Chondrocyte (in vitro differentiated cells): Measurements from ENCODE around the gene SHISA9. TPM values are rescaled to one million over a fixed set of nuclear protein-coding genes. Genes with fewer than 3 reads are reported as not detected.

ENCODE experiments used
- DNase-seq: peaks from one replicate; pipeline ENCODE4 v3.0.0; 2021; ENCODE audit warnings: mixed read lengths, low spot score
- H3K27ac Mint-ChIP-seq: one replicate; pipeline ENCODE4 v1.8.0; 2021; ENCODE audit warnings: mild to moderate bottlenecking, moderate library complexity, mixed read lengths; ENCODE audit not compliant: unreplicated experiment
- H3K27me3 Mint-ChIP-seq: 2 replicates; pipeline ENCODE4 v1.8.0; 2021; ENCODE audit warnings: low read depth, mixed read lengths
- H3K36me3 Mint-ChIP-seq: 2 replicates; pipeline ENCODE4 v1.8.0; 2021; ENCODE audit warnings: low read depth, mixed read lengths
- H3K4me1 Mint-ChIP-seq: 2 replicates; pipeline ENCODE4 v1.8.0; 2021; ENCODE audit warnings: low read depth, mild to moderate bottlenecking, mixed read lengths
- H3K4me3 Mint-ChIP-seq: one replicate; pipeline ENCODE4 v1.8.0; 2021; ENCODE audit warnings: mild to moderate bottlenecking, moderate library complexity, mixed read lengths; ENCODE audit not compliant: unreplicated experiment
- H3K9me3 Mint-ChIP-seq: 2 replicates; pipeline ENCODE4 v1.8.0; 2021; ENCODE audit warnings: low read depth, mixed read lengths
- CTCF ChIP-seq: fragments of 200-600 bp; sonication (generic); IDR thresholded peaks from 2 replicates; pipeline ENCODE4 v1.5.0; 2021; ENCODE audit warnings: antibody characterized with exemption, mild to moderate bottlenecking, moderate library complexity
- total RNA-seq: library from RNA; stranded (reverse); gene quantifications from 3 replicates; pipeline ENCODE4 v1.2.1, GENCODE V29; 2021

SHISA9 gene
- total RNA-seq, 1 donor from 2014 or later: 1.6 TPM

DNA sequence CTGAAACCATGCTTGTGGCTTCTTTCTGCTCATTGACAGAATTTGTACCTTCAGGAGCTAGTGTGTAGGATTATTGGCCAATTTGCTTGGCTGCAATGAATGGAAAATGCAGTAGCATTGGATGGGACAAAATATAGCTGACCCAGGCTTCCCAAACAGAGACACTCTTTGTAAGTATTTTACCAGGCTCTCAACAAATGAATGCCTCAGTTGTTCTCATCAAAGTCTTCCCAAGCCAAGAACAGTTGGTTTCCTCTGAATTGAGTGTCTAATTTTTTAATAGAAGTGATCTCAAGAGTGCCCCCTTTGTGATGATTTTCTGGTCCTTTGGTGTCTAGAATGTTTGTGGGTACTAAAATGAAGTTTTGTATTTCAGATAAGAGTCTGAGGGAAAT lies 140.9 kb downstream of the SHISA9 start:
- DNase-seq: no peak
- no peaks in the 10 kb centered on the region for H3K27me3 Mint-ChIP-seq
- no peak overlapping the region for H3K27ac Mint-ChIP-seq
- TF ChIP-seq CTCF: no peak
- H3K4me3 Mint-ChIP-seq: no peak overlapping the region
- no peaks in the 10 kb centered on the region for H3K36me3 Mint-ChIP-seq
- H3K4me1 Mint-ChIP-seq: no peaks in the 10 kb centered on the region
- peaks cover 6% of the 10 kb centered on the region for H3K9me3 Mint-ChIP-seq

GRCh38 chr16:13046061-13046821 lies 144.8 kb downstream of the SHISA9 start:
- Mint-ChIP-seq H3K27ac (no peak overlapping the region), H3K4me1 (no peaks in the 10 kb centered on the region), H3K4me3 (no peak overlapping the region), H3K36me3 (no peaks in the 10 kb centered on the region), H3K27me3 (no peaks in the 10 kb centered on the region), H3K9me3 (peaks cover 15% of the 10 kb centered on the region)
- DNase-seq: no peak
- TF ChIP-seq CTCF: no peak

- H3K4me1 Mint-ChIP-seq: no peaks in the 10 kb centered on the region
- peaks cover 15% of the 10 kb centered on the region for H3K9me3 Mint-ChIP-seq
- TF ChIP-seq CTCF: no peak
- no peaks in the 10 kb centered on the region for H3K36me3 Mint-ChIP-seq
- no peak for DNase-seq
- no peak overlapping the region for H3K27ac Mint-ChIP-seq
- no peaks in the 10 kb centered on the region for H3K27me3 Mint-ChIP-seq
- H3K4me3 Mint-ChIP-seq: no peak overlapping the region
Measured at GRCh38 chr16:13047276-13047675, 145.9 kb downstream of the SHISA9 start.

DNA sequence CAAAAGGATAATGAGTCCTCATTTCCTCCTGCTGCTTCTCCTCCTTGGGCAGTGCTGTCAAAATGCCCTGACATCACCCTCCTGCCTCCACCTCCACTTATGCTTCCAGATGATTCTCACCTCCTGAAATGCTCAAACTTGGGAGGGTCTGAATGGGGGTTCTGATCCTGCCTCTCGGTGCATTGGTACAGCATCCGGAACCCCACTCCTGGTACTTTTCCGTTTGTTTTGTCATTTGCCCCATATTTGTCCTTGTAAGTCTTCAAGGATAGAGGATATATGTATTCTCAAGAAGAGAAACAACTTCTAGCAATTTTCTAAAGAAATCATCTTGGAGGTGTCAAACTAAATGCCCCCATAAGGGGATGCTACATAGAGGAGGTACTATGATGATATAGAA lies 148.3 kb downstream of the SHISA9 start:
- Mint-ChIP-seq H3K4me3 (no peak overlapping the region), H3K9me3 (peaks cover 16% of the 10 kb centered on the region), H3K27ac (no peak overlapping the region), H3K4me1 (no peaks in the 10 kb centered on the region), H3K27me3 (no peaks in the 10 kb centered on the region), H3K36me3 (no peaks in the 10 kb centered on the region)
- DNase-seq: no peak
- TF ChIP-seq CTCF: no peak

GRCh38 chr16:13052431-13052830 lies 151.0 kb downstream of the SHISA9 start:
- Mint-ChIP-seq H3K27me3 (no peaks in the 10 kb centered on the region), H3K36me3 (no peaks in the 10 kb centered on the region), H3K27ac (no peak overlapping the region), H3K4me1 (no peaks in the 10 kb centered on the region), H3K9me3 (peaks cover 17% of the 10 kb centered on the region), H3K4me3 (no peak overlapping the region)
- no peak for TF ChIP-seq CTCF
- no peak for DNase-seq
